Stimulated activated CD8-positive, alpha-beta memory T cell treated with anti-CD3 and anti-CD28 coated beads, Interleukin-4, amount 100 ng/mL, for 24 hours (primary cell): ENCODE measurements around the gene NFATC1.

Experiments used
- DNase-seq: peaks from one replicate; pipeline ENCODE4 v3.0.0-alpha.2; 2020; ENCODE audit warnings: low read depth

The NFATC1 gene

DNA sequence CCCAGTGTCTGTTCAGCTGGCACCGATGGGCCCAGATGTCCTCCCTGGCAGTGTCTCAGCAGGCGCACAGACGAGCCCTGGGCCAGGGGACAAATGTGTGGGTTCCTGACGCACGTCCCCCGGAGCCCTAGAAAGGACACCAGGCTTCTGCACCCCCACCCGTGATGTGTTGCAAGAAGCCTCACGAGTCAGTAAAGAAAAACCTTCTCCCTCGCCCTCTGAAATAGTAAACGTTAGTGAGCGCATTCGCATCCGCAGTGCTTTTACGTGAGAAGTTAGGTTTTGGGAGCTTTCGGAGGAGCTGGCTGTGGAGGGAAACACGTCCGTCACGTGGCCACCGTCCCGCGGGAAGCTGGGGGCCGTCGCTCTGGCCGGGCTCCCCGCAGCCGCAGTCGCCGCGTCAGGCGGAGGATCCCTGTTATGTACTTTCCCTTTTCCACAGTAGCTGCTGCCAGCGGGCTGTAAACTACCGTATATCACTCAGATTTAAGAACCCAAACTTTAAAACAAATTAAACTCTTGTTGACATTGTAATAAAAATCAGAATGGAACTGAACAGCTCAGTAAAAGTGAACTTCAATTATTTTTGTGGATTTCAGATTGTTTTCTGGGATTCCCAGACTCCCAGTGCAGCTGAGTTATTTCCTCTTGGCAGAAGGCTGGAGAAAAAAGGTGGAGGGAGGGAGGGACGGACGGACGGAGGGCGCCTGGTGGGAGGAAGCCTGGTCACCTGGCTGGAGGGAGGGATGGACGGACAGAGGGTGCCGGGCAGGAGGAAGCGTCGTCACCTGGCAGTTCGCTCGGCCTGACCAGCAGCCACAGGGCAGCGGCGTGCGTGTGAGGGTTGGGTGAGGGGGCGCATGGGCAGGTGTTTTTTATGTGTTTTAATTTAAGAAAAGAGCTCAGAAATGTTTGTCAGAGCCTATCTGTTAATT is 112.1 kb downstream of the NFATC1 start:
- DNase-seq = no peak

GRCh38 chr18:79508565-79509535 is 113.1 kb downstream of the NFATC1 start:
- no peak for DNase-seq

GRCh38 chr18:79509536-79509930 is 113.8 kb downstream of the NFATC1 start:
- DNase-seq = no peak

DNA sequence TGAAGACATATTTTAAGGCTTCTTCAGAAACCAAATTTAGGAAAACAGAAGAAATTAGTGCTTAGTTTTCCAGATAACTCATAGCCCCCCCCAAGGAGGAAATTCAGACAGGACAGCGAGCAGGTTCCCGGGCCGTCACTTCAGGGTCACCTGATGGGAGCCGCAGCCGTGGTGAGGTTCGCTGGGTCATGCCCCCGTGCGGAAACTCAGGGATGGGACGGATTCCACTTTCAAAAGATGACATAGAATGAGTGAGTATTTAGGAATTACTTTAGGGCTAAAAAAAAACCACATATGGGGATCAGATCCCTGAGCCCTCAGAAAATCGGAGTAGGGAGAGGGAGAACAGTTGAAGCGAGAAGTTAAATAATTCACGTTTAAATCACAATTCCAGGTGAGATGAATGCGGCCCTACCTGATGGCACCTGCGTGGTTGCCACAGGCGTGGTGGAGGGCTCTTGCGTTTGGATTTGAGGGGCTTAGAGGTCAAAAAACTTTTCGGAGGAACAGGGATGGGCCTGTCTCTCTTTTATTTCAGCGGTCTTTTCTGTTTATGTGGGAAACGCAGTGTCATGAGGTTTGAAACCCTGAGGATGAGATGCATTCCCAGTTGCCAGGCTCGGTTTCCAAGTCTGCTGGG is 114.4 kb downstream of the NFATC1 start:
- DNase-seq = no peak

DNA sequence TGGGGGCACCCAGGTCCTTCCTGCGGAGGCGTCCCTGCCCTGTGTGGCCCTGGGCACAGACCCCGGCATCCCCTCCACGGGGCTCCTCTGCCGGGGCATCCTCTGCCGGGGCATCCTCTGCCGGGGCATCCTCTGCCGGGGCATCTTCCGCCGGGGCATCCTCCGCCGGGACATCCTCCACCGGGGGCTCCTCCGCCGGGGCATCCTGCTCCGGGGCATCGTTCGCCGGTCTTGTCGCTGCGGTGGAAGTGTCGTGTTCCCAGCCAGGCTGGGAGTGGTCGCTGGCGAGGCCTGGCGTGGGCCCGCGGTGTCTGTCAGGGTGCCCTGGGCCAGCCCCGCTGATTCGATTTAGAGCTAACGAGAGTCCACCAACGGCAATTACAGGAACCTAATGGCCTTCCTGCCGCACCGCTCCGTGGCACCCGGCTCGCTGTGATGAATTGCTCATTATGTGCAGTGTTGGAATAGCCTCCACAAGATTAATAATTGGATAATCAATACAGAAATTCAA is 115.1 kb downstream of the NFATC1 start:
- no peak for DNase-seq

DNA sequence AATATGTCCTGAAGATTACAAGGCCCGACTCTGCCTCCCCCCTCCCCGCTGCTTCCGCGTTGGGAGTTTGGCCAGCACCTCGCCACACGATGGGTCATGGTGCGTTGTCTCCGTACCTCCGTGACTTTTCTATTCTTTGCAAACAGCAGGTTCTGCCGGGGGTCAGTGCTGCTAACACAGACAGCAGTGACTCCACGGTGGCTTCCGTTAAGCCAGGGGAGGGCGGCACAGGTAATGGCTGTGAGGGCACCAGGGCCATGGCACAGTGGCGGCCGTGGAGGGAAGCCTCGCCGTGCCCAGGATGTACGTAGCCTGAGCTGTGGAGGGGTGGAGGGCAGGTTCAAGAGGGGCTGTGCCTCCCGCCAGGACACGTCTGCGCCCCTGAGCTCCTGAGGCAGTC is 115.5 kb downstream of the NFATC1 start:
- no peak for DNase-seq

DNA sequence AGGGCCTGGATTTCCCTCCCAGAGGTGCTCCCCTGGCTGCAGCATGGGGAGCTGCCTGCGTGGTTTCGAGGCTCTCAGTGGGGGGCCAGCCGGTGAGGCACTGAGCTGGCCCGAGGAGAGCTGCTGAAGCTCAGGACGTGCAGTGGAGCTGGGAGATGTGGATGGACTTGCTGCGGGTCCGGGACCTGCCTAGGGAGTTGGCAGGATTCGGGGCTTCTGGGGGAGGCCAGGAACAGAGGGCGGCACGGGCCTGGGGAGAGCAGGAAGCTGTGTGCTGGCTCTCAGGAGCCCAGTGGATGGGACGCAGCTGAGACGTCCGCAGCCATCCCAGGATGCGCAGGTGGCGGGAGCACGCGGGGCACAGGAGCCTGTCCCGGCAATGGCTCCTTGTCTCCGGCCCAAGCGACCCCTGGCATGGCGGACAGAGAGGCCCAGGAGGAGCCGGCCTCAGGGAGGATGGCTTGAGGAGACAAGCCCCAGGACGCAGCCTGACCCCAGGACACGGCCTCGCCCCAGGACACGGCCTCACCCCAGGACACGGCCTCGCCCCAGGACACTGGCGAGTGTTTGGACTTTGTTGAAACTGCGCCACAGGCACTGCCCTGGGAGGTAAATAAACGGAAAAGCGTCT is 116.1 kb downstream of the NFATC1 start:
- no peak for DNase-seq

DNA sequence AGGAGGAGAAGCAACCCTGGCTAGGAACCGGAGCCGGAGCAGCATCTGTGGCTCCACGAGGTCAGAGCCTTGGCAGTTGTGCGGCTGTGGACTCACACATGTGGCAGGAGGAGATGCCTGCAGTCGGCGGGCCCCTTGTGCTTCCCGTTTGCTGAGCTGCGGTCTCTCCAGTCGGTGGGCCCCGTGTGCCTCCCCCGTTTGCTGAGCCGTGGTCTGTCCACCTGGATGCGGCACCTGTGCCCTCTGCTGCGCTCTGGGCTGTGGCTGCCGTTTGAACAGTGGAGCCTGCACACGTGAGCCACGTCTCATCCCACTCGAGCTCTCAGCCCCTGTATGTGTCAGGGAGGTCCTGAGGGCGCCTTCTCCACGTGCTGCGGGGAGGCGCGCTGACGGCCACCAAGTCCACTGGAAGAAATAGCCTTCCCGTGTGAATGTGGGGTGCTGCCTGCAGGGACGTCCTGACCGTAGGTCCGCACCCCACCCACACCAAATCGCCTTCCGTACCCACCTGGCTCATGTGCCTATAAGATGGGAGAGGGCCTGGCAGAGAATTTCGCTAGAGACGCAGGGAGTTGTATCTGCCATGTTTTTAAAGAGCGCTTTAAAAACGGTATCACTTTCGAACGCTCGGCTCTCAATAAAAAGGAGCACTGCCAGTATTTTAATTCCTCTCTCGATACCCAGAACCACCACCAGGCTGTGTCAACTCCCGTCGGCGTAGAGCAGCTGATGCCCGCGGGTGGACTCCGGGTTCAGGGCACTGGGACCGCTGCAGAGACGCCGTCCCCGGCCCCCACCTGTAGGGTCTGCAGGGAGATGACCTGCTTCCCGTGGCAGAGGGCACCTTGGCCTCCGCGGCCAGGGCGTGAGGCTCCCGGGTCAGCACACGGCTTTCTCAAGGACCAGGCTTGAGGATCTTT is 117.0 kb downstream of the NFATC1 start:
- DNase-seq = no peak

GRCh38 chr18:79513381-79514081 is 117.8 kb downstream of the NFATC1 start:
- no peak for DNase-seq

DNA sequence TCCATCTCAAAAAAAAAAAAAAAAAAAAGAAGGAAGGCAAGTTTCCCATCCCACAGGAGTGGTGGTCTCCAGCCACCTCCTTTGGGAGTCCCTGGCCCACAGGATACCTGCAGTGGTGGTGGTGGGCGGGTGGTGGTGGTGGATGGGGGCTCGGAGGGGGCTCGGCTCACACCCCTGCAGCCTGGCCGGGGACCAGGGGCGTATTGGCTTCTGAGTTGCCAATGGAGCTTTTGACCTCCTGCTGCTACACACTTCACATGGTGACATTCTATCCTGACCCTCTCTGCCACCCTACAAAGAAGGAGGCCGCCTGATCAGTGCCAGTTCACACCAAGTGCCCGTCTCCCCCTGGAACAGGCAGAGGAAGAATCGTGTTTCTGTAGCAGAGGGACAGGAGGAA is 119.6 kb downstream of the NFATC1 start:
- DNase-seq = no peak

DNA sequence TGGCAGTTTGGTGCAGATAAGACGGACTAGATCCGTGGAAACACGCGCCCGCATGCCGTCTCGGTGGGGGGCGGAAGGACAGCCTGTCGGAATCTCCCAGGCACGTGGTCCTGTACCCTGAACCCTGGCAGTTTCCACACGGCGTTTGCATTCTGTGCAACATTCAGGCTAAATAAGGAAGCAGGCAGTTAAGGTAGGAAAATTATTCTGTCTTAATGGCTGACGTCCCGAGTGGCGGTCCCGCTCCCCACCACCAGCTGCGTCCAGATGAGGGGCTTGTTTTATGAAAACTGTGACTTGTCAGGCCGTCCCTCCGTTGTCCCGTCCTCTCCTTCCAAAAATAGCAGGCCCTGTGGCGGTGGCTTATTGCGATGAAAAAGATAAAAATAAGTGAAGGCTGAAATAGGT is 120.2 kb downstream of the NFATC1 start:
- DNase-seq = no peak

DNA sequence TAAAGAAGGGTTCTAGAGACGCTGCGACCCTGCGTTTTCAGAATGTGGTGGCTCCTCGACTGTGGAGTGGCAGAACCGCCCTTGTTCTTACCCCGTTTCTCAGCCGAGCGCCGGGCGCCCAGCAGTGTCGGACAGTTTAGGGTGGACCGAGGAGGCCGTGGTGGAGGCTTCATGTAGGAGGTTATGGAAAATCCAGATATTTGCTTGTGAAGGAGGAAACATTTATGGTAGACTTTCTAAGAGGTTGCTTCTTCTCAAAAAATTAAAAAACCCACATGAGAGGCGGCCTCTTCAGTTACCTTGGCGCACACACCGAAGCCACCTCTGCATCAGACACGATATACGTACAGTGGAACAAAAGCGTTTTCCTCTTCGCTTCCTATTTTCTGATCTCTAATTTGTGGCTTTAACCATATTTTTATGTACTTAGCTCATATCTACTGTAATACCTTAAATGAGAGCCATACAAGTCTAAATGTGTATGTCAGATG is 120.8 kb downstream of the NFATC1 start:
- no peak for DNase-seq

- peak; percentile 27 for DNase-seq
Measured at GRCh38 chr18:79517341-79517740, 121.6 kb downstream of the NFATC1 start.

- no peak for DNase-seq
Measured at GRCh38 chr18:79518028-79518682, 122.4 kb downstream of the NFATC1 start.

DNA sequence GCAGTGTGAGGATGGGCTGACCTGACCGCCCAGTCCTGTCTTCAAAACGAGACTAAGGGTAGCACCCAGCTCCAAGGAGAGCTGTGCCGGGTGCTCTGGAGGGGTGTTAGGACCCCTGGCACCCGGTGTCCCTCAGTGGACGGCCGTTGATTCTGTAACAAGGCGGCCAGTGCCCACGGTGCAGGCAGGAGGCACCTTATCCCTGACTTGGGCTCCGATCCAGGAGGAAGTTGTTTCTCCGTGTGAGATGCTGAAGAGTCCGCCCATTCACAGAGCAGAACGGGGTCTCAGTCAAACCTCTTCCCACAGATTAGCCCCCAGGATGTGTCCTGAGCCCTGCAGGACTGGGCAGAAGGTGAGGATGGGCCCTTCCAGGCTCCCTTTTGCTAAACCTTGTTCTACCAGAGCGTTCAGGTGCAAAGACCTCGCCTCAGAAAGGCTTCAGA is 123.0 kb downstream of the NFATC1 start:
- no peak for DNase-seq

DNA sequence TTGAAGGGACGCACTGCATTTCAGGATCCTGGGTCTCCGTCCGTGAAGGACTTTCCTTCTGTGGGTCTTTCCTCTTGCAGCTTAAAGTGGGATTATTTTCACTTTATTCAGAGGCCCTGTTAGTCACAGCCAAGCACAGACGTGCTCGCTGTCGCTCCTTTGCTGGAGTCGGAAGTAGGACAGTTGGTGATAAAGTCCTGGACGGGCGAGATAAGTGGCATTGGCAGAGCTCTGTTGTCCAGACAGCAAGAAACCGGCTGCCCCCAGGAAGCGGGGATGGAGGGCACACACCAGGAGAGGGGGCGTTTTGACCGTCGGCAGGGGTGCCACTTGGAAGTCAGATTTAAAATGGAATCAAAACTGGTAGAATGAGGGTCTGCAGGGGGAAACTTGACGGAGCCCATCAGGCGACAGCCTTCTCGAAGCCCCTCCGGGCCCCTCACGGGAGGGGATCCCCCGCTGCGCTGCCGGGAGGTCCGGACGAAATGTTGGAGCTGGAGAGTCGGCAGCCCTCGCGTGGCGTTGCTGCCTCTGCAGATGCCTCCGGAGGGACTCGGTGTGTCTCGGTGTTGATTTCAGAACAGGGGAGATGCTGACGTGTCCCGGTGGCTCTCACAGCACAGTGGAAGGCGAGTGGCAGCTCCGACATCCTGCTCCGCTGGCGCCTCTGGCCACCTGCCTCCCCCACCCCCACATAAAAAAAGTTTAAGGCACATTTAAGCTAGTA is 124.2 kb downstream of the NFATC1 start:
- DNase-seq = no peak

- no peak for DNase-seq
Measured at GRCh38 chr18:79520478-79521390, 125.0 kb downstream of the NFATC1 start.
